HepG2 (cell line): ENCODE results near the gene RPL27A. TPM values are rescaled to one million over a fixed set of nuclear protein-coding genes. Genes with fewer than 3 reads are reported as not detected.

Experiments used
- CREBL2 ChIP-seq: sonication (generic); formaldehyde crosslinking; IDR thresholded peaks from 2 replicates; pipeline ENCODE4 v1.8.1; 2023; ENCODE audit warnings: missing genetic modification reagents, mild to moderate bottlenecking, borderline replicate concordance
- DNMT1 ChIP-seq: sonication (generic); formaldehyde crosslinking; IDR thresholded peaks from 2 replicates; pipeline ENCODE4 v1.5.1; 2020; ENCODE audit warnings: mild to moderate bottlenecking, missing genetic modification reagents
- HMG20B ChIP-seq: conservative IDR thresholded peaks from 2 replicates; pipeline ENCODE4 v1.6.1; 2016; ENCODE audit warnings: missing genetic modification reagents, missing compliant biosample characterization
- HMGXB3 ChIP-seq: sonication (generic); formaldehyde crosslinking; IDR thresholded peaks from 2 replicates; pipeline ENCODE4 v1.4.0; 2020; ENCODE audit warnings: missing genetic modification reagents, borderline replicate concordance
- IRX3 ChIP-seq: sonication (generic); formaldehyde crosslinking; IDR thresholded peaks from 2 replicates; pipeline ENCODE4 v1.8.1; 2023; ENCODE audit warnings: mild to moderate bottlenecking, low read depth, missing genetic modification reagents, borderline replicate concordance
- KAT2B ChIP-seq: fragments of 150-350 bp; IDR thresholded peaks from 2 replicates; pipeline ENCODE4 v1.6.1; 2014; ENCODE audit warnings: low read depth, low read length, borderline replicate concordance
- MIER2 ChIP-seq: IDR thresholded peaks from 2 replicates; pipeline ENCODE4 v1.6.1; 2016; ENCODE audit warnings: missing biosample characterization, missing genetic modification reagents
- PCBP1 ChIP-seq: fragments of 200-400 bp; formaldehyde crosslinking; IDR thresholded peaks from 2 replicates; pipeline ENCODE4 v1.6.1; 2017; ENCODE audit warnings: mild to moderate bottlenecking, low read depth, low read length, borderline replicate concordance
- POLR2A ChIP-seq, 2 experiments: IDR thresholded peaks; 2 replicates each; pipeline ENCODE4 v1.6.1; 2011; ENCODE audit warnings: low read depth in 2 of 2, low read length in 2 of 2, mild to moderate bottlenecking in 1 of 2, moderate library complexity in 1 of 2; ENCODE audit not compliant: insufficient read depth in 1 of 2
- RXRB ChIP-seq: IDR thresholded peaks from 2 replicates; pipeline ENCODE4 v1.6.1; 2016; ENCODE audit warnings: borderline replicate concordance, missing genetic modification reagents, missing compliant biosample characterization
- SMAD3 ChIP-seq: sonication (generic); formaldehyde crosslinking; IDR thresholded peaks from 2 replicates; pipeline ENCODE4 v1.4.0; 2020; ENCODE audit warnings: missing genetic modification reagents
- SRSF1 ChIP-seq: fragments of 200-400 bp; formaldehyde crosslinking; optimal IDR thresholded peaks from 2 replicates; pipeline ENCODE3; 2017; ENCODE audit warnings: mild to moderate bottlenecking, low read depth, low read length, moderate library complexity
- STAT5B ChIP-seq: sonication (generic); formaldehyde crosslinking; IDR thresholded peaks from 2 replicates; pipeline ENCODE4 v1.4.0; 2020; ENCODE audit warnings: missing genetic modification reagents
- SYNCRIP ChIP-seq: fragments of 200-400 bp; formaldehyde crosslinking; IDR thresholded peaks from 2 replicates; pipeline ENCODE4 v1.6.1; 2018; ENCODE audit warnings: mild to moderate bottlenecking, low read depth, low read length; ENCODE audit not compliant: insufficient read depth
- THAP9 ChIP-seq: sonication (generic); formaldehyde crosslinking; IDR thresholded peaks from 2 replicates; pipeline ENCODE4; 2020; ENCODE audit warnings: missing genetic modification reagents, mild to moderate bottlenecking, borderline replicate concordance
- XRCC5 ChIP-seq: fragments of 200-400 bp; formaldehyde crosslinking; optimal IDR thresholded peaks from 2 replicates; pipeline ENCODE3; 2017; ENCODE audit warnings: mild to moderate bottlenecking, low read length
- ZMAT5 ChIP-seq: sonication (generic); formaldehyde crosslinking; IDR thresholded peaks from 2 replicates; pipeline ENCODE4 v1.5.0; 2020; ENCODE audit warnings: mild to moderate bottlenecking, low read depth, missing genetic modification reagents, borderline replicate concordance
- ZNF136 ChIP-seq: sonication (generic); formaldehyde crosslinking; IDR thresholded peaks from 2 replicates; pipeline ENCODE4 v1.8.1; 2022; ENCODE audit warnings: low read depth, mild to moderate bottlenecking, moderate library complexity, missing genetic modification reagents
- ZNF225 ChIP-seq: sonication (generic); formaldehyde crosslinking; IDR thresholded peaks from 2 replicates; pipeline ENCODE4 v1.4.0; 2020; ENCODE audit warnings: mild to moderate bottlenecking, missing genetic modification reagents
- ZNF383 ChIP-seq: sonication (generic); formaldehyde crosslinking; IDR thresholded peaks from 2 replicates; pipeline ENCODE4 v1.4.0; 2020; ENCODE audit warnings: missing genetic modification reagents, mild to moderate bottlenecking, borderline replicate concordance
- ZNF850 ChIP-seq: sonication (generic); formaldehyde crosslinking; conservative IDR thresholded peaks from 2 replicates; pipeline ENCODE4 v1.9.0; 2021; ENCODE audit warnings: mild to moderate bottlenecking, missing genetic modification reagents
- polyA plus RNA-seq, 8 experiments: library from polyadenylated mRNA; depleted of rRNA in 3 of 8; stranded (reverse) in 7 of 8; unstranded in 1 of 8; fragments of >200 nt; fragmentation: Illumina TruSeq in 4 of 8; extraction: Trizol in 4 of 8; gene quantifications; 2 replicates each; pipeline versions ENCODE4 v1.2.1 to v1.2.3, GENCODE V29; 2011 to 2016; ENCODE audit warnings: low read depth in 4 of 8, missing spikeins in 1 of 8, mixed read lengths in 1 of 8; ENCODE audit not compliant: insufficient read depth in 1 of 8
- total RNA-seq, 5 experiments: library from RNA; depleted of rRNA; stranded (reverse); fragments of >200 nt; fragmentation: Illumina TruSeq; extraction: Trizol; gene quantifications; 2 replicates each; pipeline ENCODE4 v1.2.3, GENCODE V29; 2016; ENCODE audit warnings: low read depth in 1 of 5

The RPL27A gene
- total and polyA plus RNA-seq, 2 of the 13 experiments (the other 11 are each of a cell fraction or from before 2014, with no cell fraction given) = 1,531 to 2,153 TPM

- TF ChIP-seq PCBP1 = 0 out of 2 replicates have a peak, but pooled peaks have one; percentile 46
- TF ChIP-seq ZMAT5 = no peak
- TF ChIP-seq KAT2B = no peak
- peak; percentile 59 for TF ChIP-seq SRSF1
- no peak; the same call in 1 of the 2 replicates for TF ChIP-seq HMGXB3 (CRISPR knock-in tag)
- 0 out of 2 replicates have a peak, but pooled peaks have one; percentile 10 for TF ChIP-seq CREBL2
- no peak for TF ChIP-seq RXRB (CRISPR knock-in tag)
- TF ChIP-seq ZNF850 = no peak
- 0 out of 2 replicates have a peak, but pooled peaks have one; percentile 66 for TF ChIP-seq ZNF225 (CRISPR knock-in tag)
- 0 out of 2 replicates have a peak, but pooled peaks have one; percentile 24 for TF ChIP-seq DNMT1
- TF ChIP-seq MIER2 = no peak
- no peak for TF ChIP-seq STAT5B
- TF ChIP-seq SMAD3 (CRISPR knock-in tag) = no peak; the same call in 1 of the 2 replicates
- TF ChIP-seq THAP9 (CRISPR knock-in tag) = peak; percentile 78; the same call in 1 of the 2 replicates
- no peak for TF ChIP-seq ZNF383 (CRISPR knock-in tag)
- peak; percentile 46; the same call in 1 of the 2 replicates for TF ChIP-seq ZNF136
- TF ChIP-seq IRX3 (CRISPR knock-in tag) = 0 out of 2 replicates have a peak, but pooled peaks have one; percentile 31
- TF ChIP-seq SYNCRIP = no peak
- TF ChIP-seq POLR2A (IDR thresholded peaks at IDR 0.05; ENCODE audit: insufficient read depth in 1 of 2, low read depth in 2 of 2, low read length in 2 of 2) = peak; percentile 99
- no peak for TF ChIP-seq HMG20B
- no peak for TF ChIP-seq XRCC5
These were observed at the start of gene RPL27A, which contains the start of gene TRIM66 (continued) for GRCh38 chr11:8682303-8683114.
